ENCODE data around the gene SLC22A12. TPM values are rescaled to one million over a fixed set of nuclear protein-coding genes. Genes with fewer than 3 reads are reported as not detected.

The SLC22A12 gene
- not detected in 2 replicates for total RNA-seq (ENCODE audit: low replicate concordance)

DNA sequence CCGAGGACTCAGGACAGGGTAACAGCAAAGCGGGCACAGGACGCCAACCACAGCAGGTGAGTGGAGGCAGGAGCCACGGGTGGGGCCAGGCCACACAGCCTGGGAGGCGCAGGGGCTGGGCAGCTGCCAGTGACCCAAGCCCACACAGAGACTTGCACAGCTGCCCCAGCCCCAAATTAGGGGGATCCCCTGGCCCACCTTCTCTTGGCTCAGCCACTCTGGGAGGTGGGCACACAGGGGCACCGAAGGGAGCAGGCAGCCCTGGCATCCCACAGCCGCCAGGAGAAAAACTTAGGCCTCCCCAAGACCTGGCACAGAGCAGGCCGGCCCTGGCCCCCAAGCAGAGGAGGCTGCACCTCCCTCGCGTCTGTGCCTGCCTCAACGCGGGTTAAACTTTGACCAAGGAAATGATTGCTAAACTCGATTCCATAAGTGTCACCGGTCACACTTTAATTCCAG lies at the start of gene SLC22A12:
Gene SLC22A12 (plus strand): TSS at position 458 of the 459 bp plus-strand sequence. CDS start 337 bp downstream, outside the sequence.
- no peak within 1 kb of the TSS for H2AFZ ChIP-seq (replicated peaks)
- H3K36me3 ChIP-seq, result no peaks in the 10 kb centered on the region
- no peaks in the 10 kb centered on the region for H3K27me3 ChIP-seq
- Mint-ChIP-seq H3K27me3 (ENCODE audit: insufficient read depth, low read depth) (peaks cover 4% of the 10 kb centered on the region), H3K9me3 (peaks cover 8% of the 10 kb centered on the region), H3K27ac (no peak within 1 kb of the TSS), H3K36me3 (no peaks in the 10 kb centered on the region), H3K4me1 (no peaks in the 10 kb centered on the region), H3K4me3 (no peak within 1 kb of the TSS)
- H3K4me2 ChIP-seq, result no peak within 1 kb of the TSS
- H3F3A ChIP-seq (ENCODE audit: low read depth), result no peaks in the 10 kb centered on the region
- no peak within 1 kb of the TSS for H3K27ac ChIP-seq
- TF ChIP-seq, protein P1, sequence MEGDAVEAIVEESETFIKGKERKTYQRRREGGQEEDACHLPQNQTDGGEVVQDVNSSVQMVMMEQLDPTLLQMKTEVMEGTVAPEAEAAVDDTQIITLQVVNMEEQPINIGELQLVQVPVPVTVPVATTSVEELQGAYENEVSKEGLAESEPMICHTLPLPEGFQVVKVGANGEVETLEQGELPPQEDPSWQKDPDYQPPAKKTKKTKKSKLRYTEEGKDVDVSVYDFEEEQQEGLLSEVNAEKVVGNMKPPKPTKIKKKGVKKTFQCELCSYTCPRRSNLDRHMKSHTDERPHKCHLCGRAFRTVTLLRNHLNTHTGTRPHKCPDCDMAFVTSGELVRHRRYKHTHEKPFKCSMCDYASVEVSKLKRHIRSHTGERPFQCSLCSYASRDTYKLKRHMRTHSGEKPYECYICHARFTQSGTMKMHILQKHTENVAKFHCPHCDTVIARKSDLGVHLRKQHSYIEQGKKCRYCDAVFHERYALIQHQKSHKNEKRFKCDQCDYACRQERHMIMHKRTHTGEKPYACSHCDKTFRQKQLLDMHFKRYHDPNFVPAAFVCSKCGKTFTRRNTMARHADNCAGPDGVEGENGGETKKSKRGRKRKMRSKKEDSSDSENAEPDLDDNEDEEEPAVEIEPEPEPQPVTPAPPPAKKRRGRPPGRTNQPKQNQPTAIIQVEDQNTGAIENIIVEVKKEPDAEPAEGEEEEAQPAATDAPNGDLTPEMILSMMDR (IDR thresholded peaks at IDR 0.05), result no peak
- TF ChIP-seq EZH2phosphoT487 (IDR thresholded peaks at IDR 0.05) (no peak), EZH2 (IDR thresholded peaks at IDR 0.05) (no peak)
- no peaks in the 10 kb centered on the region for H4K20me1 ChIP-seq (ENCODE audit: low read depth)
- no peaks in the 10 kb centered on the region for H3K4me1 ChIP-seq
- no peaks in the 10 kb centered on the region for H3K79me2 ChIP-seq (ENCODE audit: low read depth)
- no peak within 1 kb of the TSS for H3K4me3 ChIP-seq
- H3K9me3 ChIP-seq (ENCODE audit: low read depth), result no peaks in the 10 kb centered on the region
- no peak for DNase-seq (ENCODE audit: low spot score)
- no peak within 1 kb of the TSS for H3K9ac ChIP-seq

DNA sequence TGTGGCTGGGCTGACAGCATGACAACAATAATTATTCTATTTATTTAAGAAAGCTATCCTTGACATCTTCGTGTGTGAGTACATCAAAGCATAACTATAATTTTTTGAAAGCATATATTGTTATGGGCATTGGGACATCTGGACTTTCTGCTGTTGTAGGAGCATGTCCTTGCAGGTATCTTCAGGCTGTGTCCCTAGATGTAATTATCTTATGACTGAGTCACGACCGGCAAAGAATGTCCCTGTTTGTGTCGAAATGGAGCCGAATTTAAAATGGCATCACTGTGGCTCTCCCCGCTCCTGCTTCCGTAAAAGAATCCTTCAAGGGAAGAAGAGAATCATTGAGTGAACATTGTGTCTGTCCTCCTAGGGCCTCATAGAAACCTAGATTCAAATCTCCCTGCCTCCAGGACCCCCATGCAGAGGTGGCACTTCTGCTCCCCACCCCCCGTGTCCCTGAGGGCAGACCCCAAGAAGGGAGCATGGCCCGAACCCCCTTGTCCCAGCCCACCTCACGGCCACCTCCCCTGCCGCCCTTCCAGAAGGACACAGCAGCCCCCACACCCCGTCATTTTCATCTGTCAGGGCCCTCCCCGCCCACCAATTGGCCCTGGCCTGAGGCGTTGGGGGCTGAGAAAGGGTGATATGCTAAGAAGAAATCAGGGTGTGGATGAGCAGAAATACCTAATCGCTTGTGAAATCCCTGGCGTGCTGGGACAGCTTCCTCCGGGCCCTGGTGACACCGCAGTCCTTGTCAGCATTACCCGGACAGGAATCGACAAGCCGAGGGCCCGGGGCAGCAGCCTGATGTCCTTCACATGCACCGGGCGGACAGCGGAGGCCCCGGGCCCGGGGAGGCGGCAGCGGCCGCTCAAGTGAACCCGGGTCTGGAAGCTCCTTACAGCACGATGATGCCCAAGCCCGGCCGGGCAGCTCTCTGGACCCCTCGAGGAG lies 48.6 kb upstream of the SLC22A12 start:
- no peaks in the 10 kb centered on the region for H4K20me1 ChIP-seq (ENCODE audit: low read depth)
- H3K9me3 ChIP-seq (ENCODE audit: low read depth), result no peaks in the 10 kb centered on the region
- peaks cover 8% of the 10 kb centered on the region for H3K9me3 Mint-ChIP-seq
- peaks cover 5% of the 10 kb centered on the region for H3F3A ChIP-seq (ENCODE audit: low read depth)
- H3K4me3 Mint-ChIP-seq, result no peak overlapping the region
- no peak for TF ChIP-seq EZH2phosphoT487 (IDR thresholded peaks at IDR 0.05)
- no peak for TF ChIP-seq EZH2 (IDR thresholded peaks at IDR 0.05)
- TF ChIP-seq, protein P1 (IDR thresholded peaks at IDR 0.05), result no peak
- H3K27me3 Mint-ChIP-seq (ENCODE audit: insufficient read depth, low read depth), result peaks cover 7% of the 10 kb centered on the region
- no peak overlapping the region for H3K4me2 ChIP-seq
- peaks cover 8% of the 10 kb centered on the region for H3K4me1 ChIP-seq
- peaks cover 13% of the 10 kb centered on the region for H3K4me1 Mint-ChIP-seq
- H3K36me3 ChIP-seq, result no peaks in the 10 kb centered on the region
- H3K27me3 ChIP-seq, result no peaks in the 10 kb centered on the region
- H3K27ac Mint-ChIP-seq, result no peak overlapping the region
- H2AFZ ChIP-seq (replicated peaks), result no peak overlapping the region
- H3K79me2 ChIP-seq (ENCODE audit: low read depth), result no peaks in the 10 kb centered on the region
- H3K9ac ChIP-seq, result no peak overlapping the region
- no peak overlapping the region for H3K4me3 ChIP-seq
- H3K27ac ChIP-seq, result no peak overlapping the region
- no peak for DNase-seq (ENCODE audit: low spot score)
- no peaks in the 10 kb centered on the region for H3K36me3 Mint-ChIP-seq

- H3K27ac Mint-ChIP-seq, result no peak overlapping the region
- DNase-seq (ENCODE audit: low spot score), result no peak
- H3K4me3 Mint-ChIP-seq, result no peak overlapping the region
- Histone ChIP-seq H3F3A (ENCODE audit: low read depth) (peaks cover 5% of the 10 kb centered on the region), H3K9ac (no peak overlapping the region), H3K27me3 (no peaks in the 10 kb centered on the region), H2AFZ (replicated peaks) (no peak overlapping the region), H3K9me3 (ENCODE audit: low read depth) (no peaks in the 10 kb centered on the region), H3K4me1 (peaks cover 8% of the 10 kb centered on the region), H3K4me3 (no peak overlapping the region), H4K20me1 (ENCODE audit: low read depth) (no peaks in the 10 kb centered on the region), H3K79me2 (ENCODE audit: low read depth) (no peaks in the 10 kb centered on the region), H3K27ac (no peak overlapping the region), H3K36me3 (no peaks in the 10 kb centered on the region), H3K4me2 (no peak overlapping the region)
- H3K27me3 Mint-ChIP-seq (ENCODE audit: insufficient read depth, low read depth), result peaks cover 7% of the 10 kb centered on the region
- H3K9me3 Mint-ChIP-seq, result peaks cover 8% of the 10 kb centered on the region
- no peak for TF ChIP-seq EZH2phosphoT487 (IDR thresholded peaks at IDR 0.05)
- no peak for TF ChIP-seq EZH2 (IDR thresholded peaks at IDR 0.05)
- TF ChIP-seq, protein P1 (IDR thresholded peaks at IDR 0.05), result no peak
- peaks cover 12% of the 10 kb centered on the region for H3K4me1 Mint-ChIP-seq
- H3K36me3 Mint-ChIP-seq, result no peaks in the 10 kb centered on the region
These were observed 47.2 kb upstream of the SLC22A12 start for GRCh38 chr11:64543818-64544217.

Data from neural progenitor cell (in vitro differentiated cells).